ENCODE measurements around the gene INPP4B. TPM values are rescaled to one million over a fixed set of nuclear protein-coding genes. Genes with fewer than 3 reads are reported as not detected.

Gene INPP4B
- total and polyA plus RNA-seq, 2 donors (not counting 1 experiment from before 2014, with no cell fraction given) = 19.7 to 22.2 TPM

GRCh38 chr4:142155347-142155746, 690.8 kb downstream of the INPP4B start:
- Histone ChIP-seq H3K36me3 (ENCODE audit: control insufficient read depth, insufficient read depth, low read length) (no peaks in the 10 kb centered on the region), H3K27ac (ENCODE audit: insufficient read depth, low read length) (no peak overlapping the region), H3K9ac (ENCODE audit: insufficient read depth, low read length) (no peak overlapping the region), H4K20me1 (ENCODE audit: control insufficient read depth, extremely low read depth, insufficient read depth, low read length) (no peaks in the 10 kb centered on the region), H2AFZ (ENCODE audit: low read length) (no peak overlapping the region), H3K27me3 (ENCODE audit: control insufficient read depth, insufficient read depth, low read length) (no peaks in the 10 kb centered on the region), H3K9me3 (ENCODE audit: control insufficient read depth, insufficient read depth, low read depth, low read length) (no peaks in the 10 kb centered on the region), H3K79me2 (ENCODE audit: control insufficient read depth, insufficient read depth, low read length) (no peaks in the 10 kb centered on the region), H3K4me3 (replicated peaks in 1 of 4; ENCODE audit: control extremely low read depth in 1 of 4, insufficient read depth in 1 of 4, low read depth in 3 of 4, low read length in 4 of 4) (no peak overlapping the region), H3K4me1 (ENCODE audit: control insufficient read depth, extremely low read depth, insufficient read depth, low read length) (no peaks in the 10 kb centered on the region), H3K4me2 (ENCODE audit: extremely low read depth, insufficient read depth, low read length) (no peak overlapping the region)
- peak in 1 of 2 donors; percentile 25 for DNase-seq (ENCODE audit: low read depth in 2 of 2)
- TF ChIP-seq, protein P1, sequence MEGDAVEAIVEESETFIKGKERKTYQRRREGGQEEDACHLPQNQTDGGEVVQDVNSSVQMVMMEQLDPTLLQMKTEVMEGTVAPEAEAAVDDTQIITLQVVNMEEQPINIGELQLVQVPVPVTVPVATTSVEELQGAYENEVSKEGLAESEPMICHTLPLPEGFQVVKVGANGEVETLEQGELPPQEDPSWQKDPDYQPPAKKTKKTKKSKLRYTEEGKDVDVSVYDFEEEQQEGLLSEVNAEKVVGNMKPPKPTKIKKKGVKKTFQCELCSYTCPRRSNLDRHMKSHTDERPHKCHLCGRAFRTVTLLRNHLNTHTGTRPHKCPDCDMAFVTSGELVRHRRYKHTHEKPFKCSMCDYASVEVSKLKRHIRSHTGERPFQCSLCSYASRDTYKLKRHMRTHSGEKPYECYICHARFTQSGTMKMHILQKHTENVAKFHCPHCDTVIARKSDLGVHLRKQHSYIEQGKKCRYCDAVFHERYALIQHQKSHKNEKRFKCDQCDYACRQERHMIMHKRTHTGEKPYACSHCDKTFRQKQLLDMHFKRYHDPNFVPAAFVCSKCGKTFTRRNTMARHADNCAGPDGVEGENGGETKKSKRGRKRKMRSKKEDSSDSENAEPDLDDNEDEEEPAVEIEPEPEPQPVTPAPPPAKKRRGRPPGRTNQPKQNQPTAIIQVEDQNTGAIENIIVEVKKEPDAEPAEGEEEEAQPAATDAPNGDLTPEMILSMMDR (conservative IDR thresholded peaks at IDR 0.05 in 1 of 2, IDR thresholded peaks at IDR 0.05 in 1 of 2; ENCODE audit: low read depth in 1 of 2, low read length in 2 of 2) = no peak
- TF ChIP-seq EZH2 (IDR thresholded peaks at IDR 0.05; ENCODE audit: low read length, missing control alignments) = no peak

DNA sequence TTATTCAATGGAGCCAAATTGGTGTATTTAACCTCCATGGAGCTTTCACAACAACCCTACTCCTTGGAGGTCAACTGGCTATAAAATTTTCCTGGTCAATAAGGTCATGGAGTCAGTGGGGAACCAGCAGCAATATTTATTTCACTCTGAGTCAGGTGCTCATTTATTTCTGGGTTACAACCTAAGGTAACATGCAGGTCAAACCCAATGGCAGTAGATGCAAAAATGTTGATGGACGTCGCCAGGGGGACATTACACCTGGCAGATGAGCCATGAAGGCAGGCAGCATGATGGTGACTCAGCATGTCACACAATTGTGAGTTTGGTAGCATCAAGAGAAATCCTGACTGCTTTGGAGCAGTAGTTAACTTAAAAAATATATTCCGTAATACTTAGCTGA, 695.6 kb downstream of the INPP4B start:
- no peak overlapping the region for H3K27ac ChIP-seq (ENCODE audit: insufficient read depth, low read length)
- no peak overlapping the region for H2AFZ ChIP-seq (ENCODE audit: low read length)
- no peaks in the 10 kb centered on the region for H3K4me1 ChIP-seq (ENCODE audit: control insufficient read depth, extremely low read depth, insufficient read depth, low read length)
- H3K9me3 ChIP-seq (ENCODE audit: control insufficient read depth, insufficient read depth, low read depth, low read length) = no peaks in the 10 kb centered on the region
- no peaks in the 10 kb centered on the region for H3K36me3 ChIP-seq (ENCODE audit: control insufficient read depth, insufficient read depth, low read length)
- H4K20me1 ChIP-seq (ENCODE audit: control insufficient read depth, extremely low read depth, insufficient read depth, low read length) = no peaks in the 10 kb centered on the region
- no peak for DNase-seq (ENCODE audit: low read depth in 2 of 2)
- H3K79me2 ChIP-seq (ENCODE audit: control insufficient read depth, insufficient read depth, low read length) = no peaks in the 10 kb centered on the region
- H3K27me3 ChIP-seq (ENCODE audit: control insufficient read depth, insufficient read depth, low read length) = no peaks in the 10 kb centered on the region
- TF ChIP-seq, protein P1 (conservative IDR thresholded peaks at IDR 0.05 in 1 of 2, IDR thresholded peaks at IDR 0.05 in 1 of 2; ENCODE audit: low read depth in 1 of 2, low read length in 2 of 2) = no peak
- no peak for TF ChIP-seq EZH2 (IDR thresholded peaks at IDR 0.05; ENCODE audit: low read length, missing control alignments)
- no peak overlapping the region for H3K4me3 ChIP-seq (replicated peaks in 1 of 4; ENCODE audit: control extremely low read depth in 1 of 4, insufficient read depth in 1 of 4, low read depth in 3 of 4, low read length in 4 of 4)
- H3K4me2 ChIP-seq (ENCODE audit: extremely low read depth, insufficient read depth, low read length) = no peak overlapping the region
- H3K9ac ChIP-seq (ENCODE audit: insufficient read depth, low read length) = no peak overlapping the region

DNA sequence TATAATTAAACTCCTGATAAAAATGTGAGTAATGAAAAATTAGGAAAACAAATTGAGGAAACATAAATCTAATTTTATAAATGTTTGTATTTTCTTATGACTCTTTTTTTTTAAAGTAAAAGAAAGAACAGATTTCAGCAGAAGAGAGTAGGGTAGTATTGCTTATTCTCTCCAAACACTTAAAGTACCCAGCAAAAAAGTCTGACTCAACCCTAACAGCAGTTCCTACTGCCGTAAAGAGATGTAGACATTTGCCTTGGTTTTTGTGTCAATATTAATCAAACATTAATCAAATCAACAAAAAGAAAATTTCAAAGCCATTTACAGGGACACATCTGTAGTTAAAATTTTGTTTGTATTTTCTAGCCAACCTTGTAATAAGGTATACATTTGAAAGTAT, 701.3 kb downstream of the INPP4B start:
- H2AFZ ChIP-seq (ENCODE audit: low read length) = no peak overlapping the region
- H3K4me1 ChIP-seq (ENCODE audit: control insufficient read depth, extremely low read depth, insufficient read depth, low read length) = no peaks in the 10 kb centered on the region
- H3K79me2 ChIP-seq (ENCODE audit: control insufficient read depth, insufficient read depth, low read length) = no peaks in the 10 kb centered on the region
- no peak overlapping the region for H3K27ac ChIP-seq (ENCODE audit: insufficient read depth, low read length)
- H3K36me3 ChIP-seq (ENCODE audit: control insufficient read depth, insufficient read depth, low read length) = no peaks in the 10 kb centered on the region
- H3K9ac ChIP-seq (ENCODE audit: insufficient read depth, low read length) = no peak overlapping the region
- no peaks in the 10 kb centered on the region for H3K9me3 ChIP-seq (ENCODE audit: control insufficient read depth, insufficient read depth, low read depth, low read length)
- H3K4me2 ChIP-seq (ENCODE audit: extremely low read depth, insufficient read depth, low read length) = no peak overlapping the region
- no peaks in the 10 kb centered on the region for H3K27me3 ChIP-seq (ENCODE audit: control insufficient read depth, insufficient read depth, low read length)
- no peak for DNase-seq (ENCODE audit: low read depth in 2 of 2)
- H4K20me1 ChIP-seq (ENCODE audit: control insufficient read depth, extremely low read depth, insufficient read depth, low read length) = no peaks in the 10 kb centered on the region
- TF ChIP-seq, protein P1 (conservative IDR thresholded peaks at IDR 0.05 in 1 of 2, IDR thresholded peaks at IDR 0.05 in 1 of 2; ENCODE audit: low read depth in 1 of 2, low read length in 2 of 2) = no peak
- no peak for TF ChIP-seq EZH2 (IDR thresholded peaks at IDR 0.05; ENCODE audit: low read length, missing control alignments)
- no peak overlapping the region for H3K4me3 ChIP-seq (replicated peaks in 1 of 4; ENCODE audit: control extremely low read depth in 1 of 4, insufficient read depth in 1 of 4, low read depth in 3 of 4, low read length in 4 of 4)

Measured in fibroblast of lung (primary cell).